ENCODE results near the gene AAR2.
A peak's percentile ranks its signal among the peaks of the same experiment; 100 is the strongest.

The AAR2 gene

GRCh38 chr20:36235892-36236785, at the start of gene AAR2:
Gene AAR2, plus strand, starts transcription at chr20:36236478. Its CDS starts 3,391 bp downstream, at chr20:36239869.
- DNase-seq (ENCODE audit: low spot score) (peak; percentile 89), FAIRE-seq (no peak)

- FAIRE-seq = no peak
Measured at GRCh38 chr20:36193977-36194712, 42.1 kb upstream of the AAR2 start.

GRCh38 chr20:36196676-36197075, 39.6 kb upstream of the AAR2 start:
- no peak for FAIRE-seq
- DNase-seq (ENCODE audit: low spot score) = no peak

More at GRCh38 chr20:36193977-36194712, 42.1 kb upstream of the AAR2 start:
- DNase-seq (ENCODE audit: low spot score) = no peak

GRCh38 chr20:36197271-36197670, 39.0 kb upstream of the AAR2 start:
- DNase-seq (ENCODE audit: low spot score) = no peak
- FAIRE-seq = no peak

- DNase-seq (ENCODE audit: low spot score) = peak; percentile 88
- FAIRE-seq = peak; percentile 93
Measured at GRCh38 chr20:36199345-36200257, 36.7 kb upstream of the AAR2 start.

- FAIRE-seq (no peak), DNase-seq (ENCODE audit: low spot score) (no peak)
Measured at GRCh38 chr20:36200451-36200850, 35.8 kb upstream of the AAR2 start.

- FAIRE-seq = no peak
- DNase-seq (ENCODE audit: low spot score) = no peak
Measured at GRCh38 chr20:36201198-36201597, 35.1 kb upstream of the AAR2 start.

- DNase-seq (ENCODE audit: low spot score) (peak; percentile 93), FAIRE-seq (peak; percentile 80)
Measured at GRCh38 chr20:36202891-36203338, 33.4 kb upstream of the AAR2 start.

- no peak for FAIRE-seq
- no peak for DNase-seq (ENCODE audit: low spot score)
Measured at GRCh38 chr20:36203861-36204260, 32.4 kb upstream of the AAR2 start.

- FAIRE-seq (no peak), DNase-seq (ENCODE audit: low spot score) (no peak)
Measured at GRCh38 chr20:36205026-36205425, 31.3 kb upstream of the AAR2 start.

- FAIRE-seq = no peak
Measured at GRCh38 chr20:36206068-36206467, 30.2 kb upstream of the AAR2 start.

GRCh38 chr20:36206641-36207040, 29.6 kb upstream of the AAR2 start:
- DNase-seq (ENCODE audit: low spot score) (no peak), FAIRE-seq (no peak)

More at GRCh38 chr20:36206068-36206467, 30.2 kb upstream of the AAR2 start:
- no peak for DNase-seq (ENCODE audit: low spot score)

GRCh38 chr20:36207602-36208001, 28.7 kb upstream of the AAR2 start:
- DNase-seq (ENCODE audit: low spot score) = no peak
- FAIRE-seq = no peak

- no peak for FAIRE-seq
- no peak for DNase-seq (ENCODE audit: low spot score)
Measured at GRCh38 chr20:36208257-36208656, 28.0 kb upstream of the AAR2 start.

GRCh38 chr20:36210436-36211021, 25.7 kb upstream of the AAR2 start:
- DNase-seq (ENCODE audit: low spot score) = no peak
- FAIRE-seq = no peak

GRCh38 chr20:36213362-36213761, 22.9 kb upstream of the AAR2 start:
- FAIRE-seq = no peak
- DNase-seq (ENCODE audit: low spot score) = no peak

- FAIRE-seq = peak; percentile 56
- peak; percentile 57 for DNase-seq (ENCODE audit: low spot score)
Measured at GRCh38 chr20:36214684-36215256, 21.5 kb upstream of the AAR2 start.

GRCh38 chr20:36215778-36216177, 20.5 kb upstream of the AAR2 start:
- FAIRE-seq = no peak
- no peak for DNase-seq (ENCODE audit: low spot score)

- no peak for FAIRE-seq
Measured at GRCh38 chr20:36216314-36217025, 19.8 kb upstream of the AAR2 start.

GRCh38 chr20:36217226-36217625, 19.1 kb upstream of the AAR2 start:
- FAIRE-seq (no peak), DNase-seq (ENCODE audit: low spot score) (peak; percentile 52)

More at GRCh38 chr20:36216314-36217025, 19.8 kb upstream of the AAR2 start:
- no peak for DNase-seq (ENCODE audit: low spot score)
